ENCODE results near the gene FBXO38.

FBXO38 gene

GRCh38 chr5:148428848-148429247 is 45.1 kb downstream of the FBXO38 start:
- in situ Hi-C loops (cut with MboI; ENCODE audit: low pct_unique_long_range_greater_than_20kb, low sequenced_read_pairs, unreplicated experiment), result no loop called here
- TF ChIP-seq CTCF (IDR thresholded peaks at IDR 0.05; ENCODE audit: extremely low read depth, insufficient read depth, missing control alignments), result no peak

GRCh38 chr5:148433826-148434225 is 50.1 kb downstream of the FBXO38 start:
- no peak for TF ChIP-seq CTCF (IDR thresholded peaks at IDR 0.05; ENCODE audit: extremely low read depth, insufficient read depth, missing control alignments)
- no peak for DNase-seq (ENCODE audit: low spot score)
- in situ Hi-C loops (cut with MboI; ENCODE audit: low pct_unique_long_range_greater_than_20kb, low sequenced_read_pairs, unreplicated experiment), result no loop called here

More at GRCh38 chr5:148428848-148429247, 45.1 kb downstream of the FBXO38 start:
- DNase-seq (ENCODE audit: low spot score), result no peak

GRCh38 chr5:148436029-148436428 is 52.3 kb downstream of the FBXO38 start:
- TF ChIP-seq CTCF (IDR thresholded peaks at IDR 0.05; ENCODE audit: extremely low read depth, insufficient read depth, missing control alignments), result no peak
- in situ Hi-C loops (cut with MboI; ENCODE audit: low pct_unique_long_range_greater_than_20kb, low sequenced_read_pairs, unreplicated experiment), result no loop called here
- DNase-seq (ENCODE audit: low spot score), result no peak

GRCh38 chr5:148437249-148437648 is 53.5 kb downstream of the FBXO38 start:
- in situ Hi-C loops (cut with MboI; ENCODE audit: low pct_unique_long_range_greater_than_20kb, low sequenced_read_pairs, unreplicated experiment), result no loop called here
- TF ChIP-seq CTCF (IDR thresholded peaks at IDR 0.05; ENCODE audit: extremely low read depth, insufficient read depth, missing control alignments), result no peak
- no peak for DNase-seq (ENCODE audit: low spot score)

- in situ Hi-C loops (cut with MboI; ENCODE audit: low pct_unique_long_range_greater_than_20kb, low sequenced_read_pairs, unreplicated experiment), result no loop called here
- TF ChIP-seq CTCF (IDR thresholded peaks at IDR 0.05; ENCODE audit: extremely low read depth, insufficient read depth, missing control alignments), result no peak
- no peak for DNase-seq (ENCODE audit: low spot score)
These were observed 55.2 kb downstream of the FBXO38 start for GRCh38 chr5:148438933-148439332.

GRCh38 chr5:148443241-148443640 is 59.5 kb downstream of the FBXO38 start:
- TF ChIP-seq CTCF (IDR thresholded peaks at IDR 0.05; ENCODE audit: extremely low read depth, insufficient read depth, missing control alignments), result no peak
- no peak for DNase-seq (ENCODE audit: low spot score)
- in situ Hi-C loops (cut with MboI; ENCODE audit: low pct_unique_long_range_greater_than_20kb, low sequenced_read_pairs, unreplicated experiment), result no loop called here

GRCh38 chr5:148443998-148444397 is 60.2 kb downstream of the FBXO38 start:
- TF ChIP-seq CTCF (IDR thresholded peaks at IDR 0.05; ENCODE audit: extremely low read depth, insufficient read depth, missing control alignments), result peak; percentile 63
- in situ Hi-C loops (cut with MboI; ENCODE audit: low pct_unique_long_range_greater_than_20kb, low sequenced_read_pairs, unreplicated experiment), result no loop called here
- DNase-seq (ENCODE audit: low spot score), result peak; percentile 50
